Left ventricle myocardium inferior (tissue), 1 donor: ENCODE data around the gene SPAAR. TPM values are rescaled to one million over a fixed set of nuclear protein-coding genes. Genes with fewer than 3 reads are reported as not detected.
"Not testable (repeated sequence)": the region's sequence is repeated elsewhere in the genome, so short reads cannot be mapped to it uniquely, and the experiment has no call there.

Experiments
- DNase-seq: peaks from one replicate; pipeline ENCODE4 v3.0.0-alpha.2; 2020
- H3K27ac ChIP-seq: fragments of 200-600 bp; replicated peaks from 2 replicates; pipeline ENCODE4 v1.8.0; 2021
- H3K27me3 ChIP-seq: fragments of 200-600 bp; 2 replicates; pipeline ENCODE4 v1.8.0; 2021; ENCODE audit warnings: low read depth
- H3K36me3 ChIP-seq: fragments of 200-600 bp; 2 replicates; pipeline ENCODE4 v1.8.0; 2021
- H3K4me1 ChIP-seq: fragments of 200-600 bp; 2 replicates; pipeline ENCODE4 v1.8.0; 2021
- H3K4me3 ChIP-seq: fragments of 200-600 bp; 2 replicates; pipeline ENCODE4 v1.8.0; 2021; ENCODE audit warnings: mild to moderate bottlenecking, moderate library complexity
- H3K9me3 ChIP-seq: fragments of 200-600 bp; replicated peaks from 2 replicates; pipeline ENCODE4 v1.8.0; 2021
- intact Hi-C: fragments of 100-400 bp; cut with micrococcal nuclease; formaldehyde crosslinking; loops from one replicate; pipeline ENCODE4 v1.11.0; 2022
- total RNA-seq: library from RNA; stranded (reverse); fragmentation: NEBNext Ultra II Directional; extraction: Animal tissue kit (Norgen Biotek cat#: 25700); gene quantifications from one replicate; pipeline ENCODE4 v1.2.1, GENCODE V29; 2021
- TF ChIP-seq, protein P1 (sequence below): fragments of 200-600 bp; IDR thresholded peaks from 2 replicates; pipeline ENCODE4 v1.8.0; 2021; ENCODE audit warnings: antibody characterized with exemption, mild to moderate bottlenecking, borderline replicate concordance
- donor health status: DM: no; HTN: yes; CAD: no; lungs with severe emphysema.

SPAAR gene
- total RNA-seq, 1 donor from 2014 or later: 6.5 TPM

DNA sequence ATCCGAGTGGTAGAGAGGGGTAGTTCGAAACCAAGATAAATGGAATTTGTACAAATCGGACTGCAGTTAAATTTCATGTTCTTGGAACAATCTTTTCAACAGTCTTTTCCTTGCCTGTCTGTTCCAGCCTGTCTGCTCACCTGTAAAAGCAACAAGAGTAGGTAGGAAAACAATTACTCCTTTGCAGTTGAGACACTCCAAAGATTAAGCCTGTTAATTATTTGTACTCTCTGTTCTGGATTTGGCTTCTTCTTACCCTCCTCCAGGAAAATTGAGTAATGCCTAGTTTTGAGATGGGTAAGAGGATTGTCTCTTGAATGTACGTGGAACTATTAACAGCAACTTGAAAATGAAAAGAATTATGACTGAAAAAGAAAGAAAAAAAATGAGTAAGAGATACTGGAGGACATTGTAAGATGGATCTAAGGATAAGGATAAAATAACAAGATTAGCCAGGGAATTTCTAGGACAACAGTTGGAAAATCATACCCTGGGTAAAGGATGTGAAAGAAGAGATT lies 24.3 kb downstream of the SPAAR start:
- H3K27ac ChIP-seq: no peak overlapping the region
- no peaks in the 10 kb centered on the region for H3K27me3 ChIP-seq
- no peaks in the 10 kb centered on the region for H3K9me3 ChIP-seq
- no peak for DNase-seq
- H3K36me3 ChIP-seq: no peaks in the 10 kb centered on the region
- intact Hi-C loops: no loop called here
- TF ChIP-seq, protein P1, sequence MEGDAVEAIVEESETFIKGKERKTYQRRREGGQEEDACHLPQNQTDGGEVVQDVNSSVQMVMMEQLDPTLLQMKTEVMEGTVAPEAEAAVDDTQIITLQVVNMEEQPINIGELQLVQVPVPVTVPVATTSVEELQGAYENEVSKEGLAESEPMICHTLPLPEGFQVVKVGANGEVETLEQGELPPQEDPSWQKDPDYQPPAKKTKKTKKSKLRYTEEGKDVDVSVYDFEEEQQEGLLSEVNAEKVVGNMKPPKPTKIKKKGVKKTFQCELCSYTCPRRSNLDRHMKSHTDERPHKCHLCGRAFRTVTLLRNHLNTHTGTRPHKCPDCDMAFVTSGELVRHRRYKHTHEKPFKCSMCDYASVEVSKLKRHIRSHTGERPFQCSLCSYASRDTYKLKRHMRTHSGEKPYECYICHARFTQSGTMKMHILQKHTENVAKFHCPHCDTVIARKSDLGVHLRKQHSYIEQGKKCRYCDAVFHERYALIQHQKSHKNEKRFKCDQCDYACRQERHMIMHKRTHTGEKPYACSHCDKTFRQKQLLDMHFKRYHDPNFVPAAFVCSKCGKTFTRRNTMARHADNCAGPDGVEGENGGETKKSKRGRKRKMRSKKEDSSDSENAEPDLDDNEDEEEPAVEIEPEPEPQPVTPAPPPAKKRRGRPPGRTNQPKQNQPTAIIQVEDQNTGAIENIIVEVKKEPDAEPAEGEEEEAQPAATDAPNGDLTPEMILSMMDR: no peak
- no peak overlapping the region for H3K4me3 ChIP-seq
- H3K4me1 ChIP-seq: peaks cover 14% of the 10 kb centered on the region

DNA sequence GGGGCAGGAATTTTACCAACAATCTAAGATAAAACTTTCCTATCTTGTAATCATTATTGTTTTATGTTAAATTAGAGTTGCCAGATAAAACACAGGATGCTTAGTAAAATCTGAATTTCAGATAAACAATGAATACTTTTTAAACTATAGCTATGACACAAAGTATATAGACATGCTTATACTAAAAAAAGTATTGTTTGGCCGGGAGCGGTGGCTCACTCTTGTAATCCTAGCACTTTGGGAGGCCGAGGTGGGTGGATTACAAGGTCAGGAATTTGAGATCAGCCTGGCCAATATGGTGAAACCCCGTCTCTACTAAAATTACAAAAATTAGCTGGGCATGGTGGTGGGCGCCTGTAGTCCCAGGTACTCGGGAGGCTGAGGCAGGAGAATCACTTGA lies 24.8 kb downstream of the SPAAR start:
- H3K27me3 ChIP-seq, H3K4me3 ChIP-seq, DNase-seq, H3K9me3 ChIP-seq, H3K27ac ChIP-seq, H3K4me1 ChIP-seq, intact Hi-C loops, H3K36me3 ChIP-seq: not testable (repeated sequence)

DNA sequence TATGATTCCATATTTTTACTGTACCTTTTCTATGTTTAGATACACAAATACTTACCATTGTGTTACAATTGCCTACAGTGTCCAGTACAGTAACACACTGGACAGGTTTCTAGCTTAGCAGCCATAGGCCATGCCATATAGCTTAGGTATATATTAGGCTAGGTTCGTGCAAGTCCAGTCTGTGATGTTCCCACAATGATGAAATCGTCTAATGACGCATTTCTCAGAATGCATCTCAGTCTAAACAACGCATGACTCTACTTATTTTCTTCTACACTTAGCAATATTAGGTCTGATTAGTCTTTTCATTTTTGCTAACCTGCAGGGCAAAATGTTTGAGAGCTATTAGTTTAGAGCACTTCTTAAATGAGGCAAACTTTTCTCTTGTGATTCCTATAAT lies 26.0 kb downstream of the SPAAR start:
- no peak overlapping the region for H3K4me3 ChIP-seq

DNA sequence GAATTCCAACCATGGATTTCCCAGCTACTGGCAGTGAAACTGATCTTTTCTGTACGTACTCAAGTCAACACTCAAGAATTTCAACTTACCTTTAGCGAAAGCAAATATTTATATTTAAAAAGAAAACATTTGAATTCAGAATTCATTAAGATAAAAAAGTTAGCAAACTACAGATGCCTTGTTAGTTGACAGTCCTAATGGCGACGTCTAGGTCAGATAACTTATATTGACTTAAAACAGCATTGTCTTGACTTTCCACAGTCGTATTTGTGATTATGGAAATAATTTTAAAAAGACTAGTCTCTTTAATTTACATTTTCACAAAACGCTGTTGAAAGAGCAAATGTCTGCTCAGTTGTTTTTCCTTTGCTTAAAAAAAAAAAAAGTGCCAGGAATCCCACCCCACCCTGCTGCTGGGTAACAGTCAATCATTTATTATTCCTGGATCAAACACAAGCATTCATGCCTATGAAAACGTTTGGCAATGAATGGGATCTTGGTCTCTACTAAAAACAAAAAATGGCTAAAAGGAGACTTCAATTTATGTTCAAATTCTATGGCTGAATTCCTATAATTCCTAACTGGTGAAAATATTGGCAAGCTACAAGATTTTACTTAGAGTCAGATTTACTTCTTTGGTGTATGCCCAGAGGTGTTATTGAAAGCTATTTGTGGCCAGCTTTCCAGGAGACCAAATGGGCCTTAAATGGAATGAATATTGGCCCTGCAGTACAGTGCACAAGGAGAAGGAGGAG lies 26.6 kb downstream of the SPAAR start:
- TF ChIP-seq, protein P1: no peak

More for the DNA sequence above, 26.0 kb downstream of the SPAAR start:
- intact Hi-C loops: no loop called here
- no peaks in the 10 kb centered on the region for H3K36me3 ChIP-seq
- H3K27me3 ChIP-seq: no peaks in the 10 kb centered on the region
- no peak overlapping the region for H3K27ac ChIP-seq
- TF ChIP-seq, protein P1: no peak
- no peaks in the 10 kb centered on the region for H3K9me3 ChIP-seq
- DNase-seq: no peak
- peaks cover under 1% of the 10 kb centered on the region for H3K4me1 ChIP-seq

DNA sequence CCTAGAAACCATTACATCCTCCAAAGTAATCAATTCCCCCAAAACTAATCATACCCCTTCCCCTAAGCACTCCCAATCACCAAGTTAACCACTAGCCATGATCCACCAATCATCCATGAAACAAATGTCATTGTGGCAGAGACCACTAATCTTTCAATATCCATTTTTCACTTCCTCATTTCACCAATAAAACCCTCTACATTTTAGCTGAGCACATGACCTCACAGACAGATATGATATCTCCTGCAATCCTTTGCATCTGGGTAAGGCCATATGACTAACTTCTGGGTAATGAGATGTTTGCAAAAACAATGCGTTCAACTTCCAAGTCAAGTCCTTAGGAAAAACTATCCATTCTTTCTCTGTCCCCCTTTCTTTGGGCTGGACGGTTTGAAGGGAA lies 27.9 kb downstream of the SPAAR start:
- DNase-seq: no peak
- TF ChIP-seq, protein P1: no peak
- Histone ChIP-seq H3K9me3 (no peaks in the 10 kb centered on the region), H3K27me3 (no peaks in the 10 kb centered on the region), H3K4me3 (no peak overlapping the region), H3K27ac (no peak overlapping the region), H3K36me3 (no peaks in the 10 kb centered on the region), H3K4me1 (no peaks in the 10 kb centered on the region)
- intact Hi-C loops: no loop called here

More for the DNA sequence above, 26.6 kb downstream of the SPAAR start:
- intact Hi-C loops: no loop called here
- no peak for DNase-seq
- Histone ChIP-seq H3K36me3 (no peaks in the 10 kb centered on the region), H3K27ac (peak overlapping the region; percentile 45), H3K4me1 (no peaks in the 10 kb centered on the region), H3K4me3 (no peak overlapping the region), H3K27me3 (no peaks in the 10 kb centered on the region), H3K9me3 (no peaks in the 10 kb centered on the region)
